ENCODE results near the gene TARS3. TPM values are rescaled to one million over a fixed set of nuclear protein-coding genes. Genes with fewer than 3 reads are reported as not detected.

TARS3 gene
- total RNA-seq, 4 donors from 2014 or later, result 7.7 to 36.3 (median 19.9) TPM

DNA sequence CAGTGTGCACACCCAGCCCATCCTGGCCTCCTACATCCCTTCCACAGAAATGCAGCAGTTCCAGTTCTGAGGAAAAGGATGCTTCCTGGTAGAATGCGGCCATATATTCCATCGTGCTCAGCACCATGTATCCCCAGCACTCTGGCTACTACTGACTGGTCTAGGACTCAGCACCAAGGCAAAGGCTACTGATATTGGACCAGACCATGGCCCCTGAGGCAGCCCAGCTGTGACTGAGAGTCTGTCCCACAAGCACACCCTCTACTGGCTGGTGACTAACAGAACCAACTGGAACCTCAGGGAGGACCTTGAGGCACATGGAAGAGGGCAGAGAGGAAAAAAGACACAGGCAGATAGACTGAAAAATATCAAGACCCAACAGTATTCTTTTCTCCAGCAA, 30.0 kb downstream of the TARS3 start:
- no peaks in the 10 kb centered on the region for H3K4me1 ChIP-seq

DNA sequence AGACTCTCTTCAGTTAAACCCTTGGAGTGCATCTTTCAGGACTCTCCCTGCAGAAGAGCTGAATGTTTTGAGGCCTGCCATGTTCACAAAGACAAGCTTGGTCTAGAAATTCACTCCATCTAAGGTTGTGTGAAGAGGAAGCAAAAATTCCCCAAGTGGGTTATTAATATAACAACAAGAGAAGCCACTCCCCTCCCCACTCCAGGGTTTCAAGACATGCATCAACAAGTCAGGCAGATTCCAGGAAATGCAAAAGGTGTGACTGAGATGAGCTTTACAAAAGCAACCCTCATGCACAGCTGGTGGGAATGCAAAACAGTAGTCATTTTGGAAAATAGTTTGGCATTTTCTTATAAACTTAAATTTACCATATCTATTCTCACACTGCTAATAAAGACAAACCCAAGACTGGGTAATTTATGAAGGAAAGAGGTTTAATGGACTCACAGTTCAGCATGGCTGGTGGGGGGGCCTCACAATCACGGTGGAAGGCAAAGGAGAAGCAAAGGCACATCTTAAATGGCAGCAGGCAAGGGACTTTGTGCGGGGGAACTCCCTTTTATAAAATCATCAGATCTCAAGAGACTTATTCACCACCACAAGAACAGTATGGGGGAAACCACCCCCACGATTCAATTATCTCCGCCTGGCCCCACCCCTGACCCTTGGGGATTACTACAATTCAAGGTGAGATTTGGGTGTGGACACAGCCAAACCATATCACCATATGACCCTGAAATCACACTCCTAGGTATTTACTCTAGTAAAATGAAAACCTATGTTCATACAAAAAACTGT, 31.3 kb downstream of the TARS3 start:
- Histone ChIP-seq H3K27ac (no peak overlapping the region), H3K36me3 (peaks cover 0 to 37% (median 0%) of the 10 kb centered on the region in 3 donors), H3K4me3 (no peak overlapping the region), H3K4me1 (no peaks in the 10 kb centered on the region), H3K9me3 (no peaks in the 10 kb centered on the region), H3K27me3 (no peaks in the 10 kb centered on the region)
- TF ChIP-seq, protein P1, sequence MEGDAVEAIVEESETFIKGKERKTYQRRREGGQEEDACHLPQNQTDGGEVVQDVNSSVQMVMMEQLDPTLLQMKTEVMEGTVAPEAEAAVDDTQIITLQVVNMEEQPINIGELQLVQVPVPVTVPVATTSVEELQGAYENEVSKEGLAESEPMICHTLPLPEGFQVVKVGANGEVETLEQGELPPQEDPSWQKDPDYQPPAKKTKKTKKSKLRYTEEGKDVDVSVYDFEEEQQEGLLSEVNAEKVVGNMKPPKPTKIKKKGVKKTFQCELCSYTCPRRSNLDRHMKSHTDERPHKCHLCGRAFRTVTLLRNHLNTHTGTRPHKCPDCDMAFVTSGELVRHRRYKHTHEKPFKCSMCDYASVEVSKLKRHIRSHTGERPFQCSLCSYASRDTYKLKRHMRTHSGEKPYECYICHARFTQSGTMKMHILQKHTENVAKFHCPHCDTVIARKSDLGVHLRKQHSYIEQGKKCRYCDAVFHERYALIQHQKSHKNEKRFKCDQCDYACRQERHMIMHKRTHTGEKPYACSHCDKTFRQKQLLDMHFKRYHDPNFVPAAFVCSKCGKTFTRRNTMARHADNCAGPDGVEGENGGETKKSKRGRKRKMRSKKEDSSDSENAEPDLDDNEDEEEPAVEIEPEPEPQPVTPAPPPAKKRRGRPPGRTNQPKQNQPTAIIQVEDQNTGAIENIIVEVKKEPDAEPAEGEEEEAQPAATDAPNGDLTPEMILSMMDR (IDR thresholded peaks at IDR 0.05), result no peak
- TF ChIP-seq POLR2A (IDR thresholded peaks at IDR 0.05), result no peak
- no peak for DNase-seq

More for the DNA sequence above, 30.0 kb downstream of the TARS3 start:
- Histone ChIP-seq H3K36me3 (peaks cover 0 to 48% (median 0%) of the 10 kb centered on the region in 3 donors), H3K27me3 (no peaks in the 10 kb centered on the region), H3K27ac (no peak overlapping the region), H3K9me3 (no peaks in the 10 kb centered on the region), H3K4me3 (no peak overlapping the region)
- TF ChIP-seq, protein P1 (IDR thresholded peaks at IDR 0.05), result no peak
- no peak for TF ChIP-seq POLR2A (IDR thresholded peaks at IDR 0.05)
- DNase-seq, result no peak

DNA sequence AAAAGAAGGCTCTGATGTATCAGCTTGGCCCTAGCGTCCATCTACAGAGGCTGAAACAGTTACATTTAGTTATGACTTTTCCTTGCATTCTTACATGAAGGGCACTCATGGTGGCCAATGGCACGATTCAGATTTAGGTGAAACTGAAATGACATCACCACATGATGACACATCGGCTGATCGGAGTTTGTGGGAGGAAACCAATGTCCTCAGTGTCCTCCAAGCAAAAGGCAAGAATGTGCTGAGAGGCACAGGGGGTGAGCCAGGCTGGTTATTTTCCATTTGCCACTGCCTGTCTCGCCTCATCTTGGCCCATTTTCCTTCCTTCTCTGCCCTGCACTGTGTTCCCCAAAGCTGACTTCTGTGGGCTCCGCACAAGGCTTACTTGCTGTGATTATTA, 34.4 kb downstream of the TARS3 start:
- H3K4me3 ChIP-seq, result no peak overlapping the region
- no peaks in the 10 kb centered on the region for H3K9me3 ChIP-seq
- H3K27ac ChIP-seq, result no peak overlapping the region
- H3K4me1 ChIP-seq, result no peaks in the 10 kb centered on the region
- H3K36me3 ChIP-seq, result peaks cover 0 to 26% (median 0%) of the 10 kb centered on the region in 3 donors
- no peak for DNase-seq
- H3K27me3 ChIP-seq, result no peaks in the 10 kb centered on the region
- TF ChIP-seq, protein P1 (IDR thresholded peaks at IDR 0.05), result no peak
- TF ChIP-seq POLR2A (IDR thresholded peaks at IDR 0.05), result no peak

DNA sequence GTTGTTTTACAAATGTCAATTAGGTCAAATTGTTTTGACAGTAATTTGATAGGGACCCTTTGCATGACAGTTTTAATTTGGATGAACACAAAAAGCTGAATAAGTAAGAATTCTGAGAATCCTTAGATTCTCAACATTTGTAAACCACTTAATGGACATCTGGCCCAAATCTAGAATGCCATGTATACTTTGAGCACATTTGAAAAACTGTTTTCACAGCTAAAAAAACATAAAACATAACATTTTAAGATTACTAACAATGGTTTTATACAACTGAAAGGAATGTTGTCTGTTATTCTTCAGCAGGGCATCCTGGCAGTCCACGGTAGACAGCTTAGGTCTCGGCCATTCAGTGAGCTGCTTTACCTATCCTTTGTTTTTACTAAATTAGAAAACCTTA, 37.6 kb downstream of the TARS3 start:
- Histone ChIP-seq H3K4me1 (no peaks in the 10 kb centered on the region), H3K27ac (no peak overlapping the region)

DNA sequence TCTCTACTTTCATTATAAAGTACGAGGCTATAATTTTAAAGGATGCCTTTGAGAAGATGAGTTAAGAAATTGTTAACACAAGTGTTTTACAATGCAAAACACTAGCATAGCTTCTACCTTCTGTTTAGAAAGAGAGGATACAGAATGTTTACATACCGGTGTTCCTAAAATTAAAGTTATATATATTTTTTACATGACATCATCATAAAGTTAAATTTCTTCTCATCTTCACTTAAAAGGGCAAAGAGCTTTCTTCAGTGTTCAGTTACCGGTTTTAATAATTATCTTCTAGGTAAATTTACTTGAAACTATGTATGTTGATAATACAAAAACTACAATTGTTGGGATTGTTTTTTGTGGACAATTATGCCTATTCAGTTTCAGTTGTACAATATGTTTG, 39.4 kb downstream of the TARS3 start:
- no peak for DNase-seq
- peaks cover 0 to 41% (median 0%) of the 10 kb centered on the region in 3 donors for H3K36me3 ChIP-seq
- no peak overlapping the region for H3K4me3 ChIP-seq
- TF ChIP-seq, protein P1 (IDR thresholded peaks at IDR 0.05), result no peak
- no peak for TF ChIP-seq POLR2A (IDR thresholded peaks at IDR 0.05)
- no peaks in the 10 kb centered on the region for H3K27me3 ChIP-seq
- no peak overlapping the region for H3K27ac ChIP-seq
- no peaks in the 10 kb centered on the region for H3K9me3 ChIP-seq
- H3K4me1 ChIP-seq, result no peaks in the 10 kb centered on the region

More for the DNA sequence above, 37.6 kb downstream of the TARS3 start:
- Histone ChIP-seq H3K36me3 (peaks cover 0 to 37% (median 0%) of the 10 kb centered on the region in 3 donors), H3K4me3 (no peak overlapping the region), H3K27me3 (no peaks in the 10 kb centered on the region), H3K9me3 (no peaks in the 10 kb centered on the region)
- TF ChIP-seq POLR2A (IDR thresholded peaks at IDR 0.05), result no peak
- TF ChIP-seq, protein P1 (IDR thresholded peaks at IDR 0.05), result no peak
- DNase-seq, result no peak

All from Peyer's patch (tissue), 4 donors.